HL-60/S4 treated with retinoic acid at 250 ng/mL for 4 days and 3 days (cell line): Measurements from ENCODE around the gene ZNF554.
"Not testable (repeated sequence)": the region's sequence is repeated elsewhere in the genome, so short reads cannot be mapped to it uniquely, and the experiment has no call there.

Experiments
- in situ Hi-C: fragments of 300-500 bp; cut with MboI; formaldehyde crosslinking; loops from 2 replicates; pipeline ENCODE4 v1.7.0; 2022; ENCODE audit warnings: low sequenced_read_pairs

Gene ZNF554

DNA sequence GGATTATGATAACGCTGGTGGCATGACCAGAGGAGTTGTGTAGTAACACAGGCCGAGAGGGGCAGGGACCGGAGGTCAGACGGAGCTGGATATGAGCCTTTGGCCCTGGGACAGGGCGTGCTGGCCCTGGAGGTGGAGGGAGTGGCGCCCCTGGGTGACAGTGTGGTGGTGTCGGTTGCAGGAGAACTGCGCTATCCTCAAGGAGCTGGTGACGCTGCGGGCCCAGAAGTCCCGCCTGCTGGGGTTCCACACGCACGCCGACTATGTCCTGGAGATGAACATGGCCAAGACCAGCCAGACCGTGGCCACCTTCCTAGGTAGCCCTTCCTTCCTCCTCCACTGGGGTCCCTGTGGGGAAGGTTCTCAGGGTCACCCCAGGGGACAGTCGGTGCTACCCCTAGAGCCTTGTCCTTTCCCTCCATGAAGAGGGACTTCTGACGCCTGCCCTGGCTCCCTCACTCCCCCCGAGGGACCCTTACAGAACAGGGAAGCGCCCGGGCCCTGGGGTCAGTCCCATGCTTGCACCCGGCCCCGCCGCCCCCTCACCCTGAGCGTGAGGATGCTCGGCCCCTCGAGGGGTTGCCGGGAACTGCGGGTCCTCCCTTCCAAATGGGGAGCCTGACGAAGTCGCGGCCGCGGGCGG lies 12.8 kb upstream of the ZNF554 start:
- in situ Hi-C loops = no loop called here

DNA sequence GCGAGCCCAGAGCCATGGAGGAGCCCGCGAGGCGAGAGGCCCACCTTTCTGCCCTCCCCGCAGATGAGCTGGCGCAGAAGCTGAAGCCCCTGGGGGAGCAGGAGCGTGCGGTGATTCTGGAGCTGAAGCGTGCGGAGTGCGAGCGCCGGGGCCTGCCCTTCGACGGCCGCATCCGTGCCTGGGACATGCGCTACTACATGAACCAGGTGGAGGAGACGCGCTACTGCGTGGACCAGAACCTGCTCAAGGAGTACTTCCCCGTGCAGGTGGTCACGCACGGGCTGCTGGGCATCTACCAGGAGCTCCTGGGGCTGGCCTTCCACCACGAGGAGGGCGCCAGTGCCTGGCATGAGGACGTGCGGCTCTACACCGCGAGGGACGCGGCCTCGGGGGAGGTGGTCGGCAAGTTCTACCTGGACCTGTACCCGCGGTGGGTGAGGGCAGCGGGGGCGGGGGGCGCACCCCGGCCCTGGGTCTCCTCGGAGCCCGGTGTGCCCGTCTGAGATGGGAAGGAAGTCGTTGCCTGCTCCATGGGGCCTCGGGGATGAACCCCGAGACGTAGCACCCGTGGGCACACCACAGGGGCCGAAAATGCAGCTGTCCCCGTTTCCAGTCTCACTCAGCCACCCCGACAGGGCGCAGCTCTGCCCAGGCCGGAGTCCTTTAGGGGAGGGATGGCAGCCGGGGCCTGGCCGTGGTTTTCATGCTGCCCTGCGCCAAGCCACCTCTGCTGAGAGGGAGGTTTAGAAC lies 12.1 kb upstream of the ZNF554 start:
- in situ Hi-C loops = no loop called here

DNA sequence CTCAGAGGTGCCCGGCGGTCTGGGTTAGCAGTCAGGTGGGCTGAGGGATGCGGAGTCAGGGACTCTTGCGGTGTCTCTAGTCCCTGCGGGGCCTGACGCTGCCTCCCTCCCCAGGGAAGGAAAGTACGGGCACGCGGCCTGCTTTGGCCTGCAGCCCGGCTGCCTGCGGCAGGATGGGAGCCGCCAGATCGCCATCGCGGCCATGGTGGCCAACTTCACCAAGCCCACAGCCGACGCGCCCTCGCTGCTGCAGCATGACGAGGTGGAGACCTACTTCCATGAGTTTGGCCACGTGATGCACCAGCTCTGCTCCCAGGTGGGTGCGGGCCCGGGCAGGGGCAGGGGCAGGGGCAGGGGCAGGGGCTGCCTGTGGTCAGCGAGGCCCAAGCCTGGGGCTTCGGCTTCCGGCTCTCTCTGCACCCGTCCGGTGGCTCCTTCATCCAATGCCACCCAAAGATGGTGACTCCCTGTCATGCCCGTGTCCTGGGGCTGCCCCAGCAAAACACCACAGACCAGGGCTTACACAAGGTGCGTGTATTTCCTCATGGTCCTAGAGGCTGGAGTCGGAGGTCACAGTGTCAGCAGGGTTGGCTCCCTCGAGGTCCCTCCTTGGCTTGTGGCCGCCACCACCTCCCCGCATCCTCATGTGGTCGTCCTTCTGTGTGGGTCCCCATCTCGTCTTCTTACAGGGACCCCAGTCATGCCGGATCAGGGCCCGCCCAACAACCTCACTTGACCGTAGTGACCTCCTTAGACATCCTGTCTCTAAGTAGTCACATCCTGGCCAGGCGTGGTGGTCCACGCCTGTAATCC lies 11.3 kb upstream of the ZNF554 start:
- in situ Hi-C loops = no loop called here

DNA sequence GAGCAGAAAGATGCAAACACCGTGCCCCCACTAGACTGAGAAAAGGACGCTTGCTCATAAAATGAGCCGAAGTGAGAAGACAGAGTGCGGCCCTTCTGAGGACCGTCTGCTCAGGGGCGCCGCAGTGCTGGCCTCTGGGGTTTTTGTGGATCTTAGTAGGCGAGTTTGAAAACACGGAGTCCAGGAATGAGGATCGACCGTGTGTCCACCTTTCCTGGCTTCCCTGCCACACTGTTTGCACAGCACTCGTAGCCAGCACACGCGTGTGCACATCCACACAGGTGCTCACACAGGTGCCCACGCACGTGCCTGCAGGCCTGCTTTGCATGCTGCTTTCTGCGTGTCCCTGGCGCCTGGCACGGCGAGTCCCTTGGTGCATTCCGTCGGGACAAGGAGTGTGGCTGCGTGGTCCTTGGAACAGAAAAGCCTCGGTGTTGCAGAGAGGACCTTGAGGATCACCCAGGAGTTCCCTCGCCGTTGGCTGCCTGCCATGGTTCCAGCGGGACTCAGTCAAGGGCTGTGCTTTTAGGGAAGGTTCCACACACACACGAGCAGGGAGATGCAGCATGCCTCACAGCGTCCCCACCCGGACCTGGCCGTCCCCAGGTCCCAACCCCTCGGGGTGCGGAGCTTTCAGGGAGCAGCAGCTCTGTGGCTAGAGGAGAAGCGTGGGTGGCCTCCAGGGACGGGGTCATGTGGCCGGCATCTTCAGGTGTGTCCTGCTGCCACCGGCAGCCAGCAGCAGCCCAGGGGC lies 10.1 kb upstream of the ZNF554 start:
- in situ Hi-C loops = no loop called here

DNA sequence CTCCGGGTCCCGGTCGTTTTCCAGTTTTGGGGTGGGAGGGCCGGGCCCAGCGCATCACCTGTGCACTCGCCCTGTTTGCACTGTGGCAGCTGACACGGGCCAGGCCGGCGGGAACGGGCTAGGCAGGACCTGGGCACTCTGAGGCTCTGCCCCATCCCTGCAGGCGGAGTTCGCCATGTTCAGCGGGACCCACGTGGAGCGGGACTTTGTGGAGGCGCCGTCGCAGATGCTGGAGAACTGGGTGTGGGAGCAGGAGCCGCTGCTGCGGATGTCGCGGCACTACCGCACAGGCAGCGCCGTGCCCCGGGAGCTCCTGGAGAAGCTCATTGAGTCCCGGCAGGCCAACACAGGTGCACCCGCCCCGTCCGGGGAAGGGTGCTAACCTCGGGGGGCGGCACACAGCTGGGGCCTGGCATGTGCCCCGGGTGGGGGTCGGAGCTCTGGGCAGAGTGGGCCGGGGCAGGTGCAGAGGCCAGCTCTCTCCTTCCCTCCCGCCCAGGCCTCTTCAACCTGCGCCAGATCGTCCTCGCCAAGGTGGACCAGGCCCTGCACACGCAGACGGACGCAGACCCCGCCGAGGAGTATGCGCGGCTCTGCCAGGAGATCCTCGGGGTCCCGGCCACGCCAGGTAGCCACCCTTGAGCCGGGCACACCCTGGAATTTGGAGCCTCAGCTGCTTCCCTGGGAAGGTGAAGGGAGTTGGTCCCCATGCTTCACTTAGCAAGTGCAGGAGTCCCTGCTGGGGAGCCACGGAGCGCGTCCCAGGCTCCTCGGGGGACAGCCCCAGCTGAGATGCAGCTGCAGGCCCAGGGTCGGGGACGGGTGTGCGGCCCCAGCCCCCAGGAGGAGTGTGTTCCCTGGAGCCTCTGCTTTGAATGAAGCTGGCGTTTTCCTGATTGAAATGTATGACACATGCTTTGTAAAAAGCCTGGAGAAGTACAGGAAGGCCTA lies 9.3 kb upstream of the ZNF554 start:
- in situ Hi-C loops = no loop called here

DNA sequence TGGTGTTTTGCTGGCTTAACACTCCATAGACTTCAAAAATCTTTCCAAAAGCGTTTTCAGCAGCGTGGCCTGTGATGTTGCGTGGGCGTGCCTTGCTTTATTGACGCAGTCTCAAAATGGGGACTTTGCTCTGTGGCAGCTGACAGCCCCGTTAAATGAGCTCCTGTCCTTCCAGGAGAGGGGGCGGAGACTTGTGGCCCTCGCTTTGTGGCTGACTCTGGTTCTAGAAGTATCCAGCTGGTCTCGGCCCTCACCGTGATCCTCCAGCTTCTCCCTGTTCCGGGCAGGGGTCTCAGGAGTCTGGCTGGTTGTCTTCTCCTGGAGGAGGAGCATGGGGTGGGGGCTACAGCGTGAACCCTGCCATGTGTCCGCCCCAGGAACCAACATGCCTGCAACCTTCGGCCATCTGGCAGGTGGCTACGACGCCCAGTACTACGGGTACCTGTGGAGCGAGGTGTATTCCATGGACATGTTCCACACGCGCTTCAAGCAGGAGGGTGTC lies 8.4 kb upstream of the ZNF554 start:
- in situ Hi-C loops = no loop called here

DNA sequence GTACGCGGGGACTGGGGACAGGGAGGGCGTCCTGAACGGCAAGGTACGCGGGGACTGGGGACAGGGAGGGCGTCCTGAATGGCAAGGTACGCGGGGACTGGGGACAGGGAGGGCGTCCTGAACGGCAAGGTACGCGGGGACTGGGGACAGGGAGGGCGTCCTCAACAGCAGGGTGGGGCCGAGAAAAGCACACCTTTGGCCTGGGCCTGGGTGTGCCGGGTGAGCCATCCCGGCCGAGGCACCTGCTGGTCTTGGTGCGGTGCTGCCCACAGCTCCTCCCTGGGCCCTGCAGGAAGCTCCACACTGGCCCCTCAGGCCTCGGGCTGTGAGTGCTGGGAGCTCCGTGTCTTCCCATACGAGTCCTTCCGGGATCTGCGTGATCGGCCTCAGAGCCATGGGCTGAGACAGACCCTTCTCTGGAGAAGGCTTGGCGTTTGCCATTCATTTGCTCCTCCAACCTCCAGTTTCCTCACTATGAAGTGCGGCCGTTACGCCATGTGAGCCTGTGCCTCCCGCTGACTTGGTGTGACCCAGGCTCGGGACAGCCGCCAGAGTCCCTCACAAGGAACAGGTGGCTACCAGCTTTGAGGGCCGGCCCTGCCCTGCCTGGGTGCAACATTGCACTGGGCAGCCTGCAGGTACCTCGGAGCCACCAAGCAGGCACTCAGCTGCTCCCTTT lies 7.8 kb upstream of the ZNF554 start:
- in situ Hi-C loops = no loop called here

DNA sequence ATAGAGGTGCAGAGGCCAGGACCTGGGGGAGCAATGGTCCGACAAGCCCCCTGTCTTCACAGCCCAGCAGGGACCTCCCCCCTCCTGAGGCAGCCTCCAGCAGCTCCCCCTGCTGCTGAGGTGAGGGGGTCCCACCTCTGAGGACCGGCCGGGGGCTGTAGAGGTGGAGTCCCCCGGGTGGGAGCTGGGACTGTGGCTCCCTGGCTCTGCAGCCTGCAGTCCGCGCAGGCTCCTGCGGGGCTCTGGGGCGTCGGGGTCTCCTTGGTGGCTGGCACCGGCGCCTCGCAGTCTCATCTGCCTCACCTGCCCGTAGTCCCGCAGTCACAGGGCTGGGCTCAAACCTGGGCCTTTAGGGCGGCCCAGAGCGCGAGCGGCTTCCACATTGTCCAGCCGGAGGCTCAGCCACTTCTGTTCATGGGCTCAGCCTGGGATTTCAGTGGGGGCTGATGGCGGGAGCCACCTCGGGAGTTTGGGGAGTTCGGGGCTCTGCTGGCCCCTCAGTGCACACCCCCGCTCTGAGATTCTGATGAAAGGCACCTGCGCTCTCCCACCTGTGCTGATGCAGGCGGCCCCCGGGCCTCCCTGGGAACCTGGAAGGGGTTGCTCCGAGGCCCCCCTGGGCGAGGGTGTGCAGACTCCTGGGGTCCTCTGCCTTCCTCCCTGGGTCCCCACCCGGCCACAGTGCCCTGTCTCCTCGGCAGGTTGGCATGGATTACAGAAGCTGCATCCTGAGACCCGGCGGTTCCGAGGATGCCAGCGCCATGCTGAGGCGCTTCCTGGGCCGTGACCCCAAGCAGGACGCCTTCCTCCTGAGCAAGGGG lies 7.0 kb upstream of the ZNF554 start:
- in situ Hi-C loops = no loop called here

DNA sequence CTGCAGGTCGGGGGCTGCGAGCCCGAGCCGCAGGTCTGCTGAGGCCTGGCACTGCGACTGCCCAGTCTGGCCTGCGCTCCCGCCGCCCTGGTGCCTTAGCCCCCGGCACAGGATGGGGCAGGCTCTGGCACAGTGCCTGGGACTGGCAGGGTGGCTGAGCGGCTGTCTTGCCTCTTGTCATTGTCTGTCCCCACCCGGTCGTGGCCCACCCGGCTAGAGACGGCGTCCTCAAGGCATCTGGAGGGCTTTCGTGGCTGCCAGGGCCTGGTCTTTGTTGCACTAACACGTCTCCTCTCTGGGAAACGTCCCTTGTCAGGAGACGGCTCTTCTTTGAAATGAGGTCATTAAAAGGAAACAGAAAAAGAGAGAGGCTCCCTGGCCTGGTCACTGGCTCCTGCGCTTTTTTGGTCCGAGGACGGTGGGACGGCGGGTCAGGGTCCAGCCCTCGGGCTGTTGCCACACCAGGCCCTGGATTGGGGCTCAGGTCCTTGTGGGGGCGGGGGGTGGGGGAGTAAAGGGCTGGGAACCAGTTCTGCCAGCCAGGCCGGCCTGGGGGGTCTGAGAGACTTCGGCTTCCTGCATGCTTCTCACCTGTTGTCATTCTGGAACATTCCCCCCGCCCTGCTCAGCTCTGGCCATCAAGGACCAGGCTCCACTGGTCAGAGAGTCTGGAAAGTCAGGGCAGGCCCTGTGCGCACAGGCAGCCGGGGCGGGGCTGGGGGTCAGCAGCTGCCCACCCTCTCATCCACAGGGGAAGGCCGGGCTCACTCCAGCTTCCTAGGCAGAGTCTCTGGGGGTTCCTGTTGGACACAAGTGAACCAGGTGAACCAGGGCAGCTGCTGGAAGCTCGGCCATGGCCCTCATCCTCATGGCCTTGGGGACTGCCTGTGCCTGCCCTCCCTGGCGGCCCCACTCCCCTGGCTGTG lies 6.2 kb upstream of the ZNF554 start:
- in situ Hi-C loops = no loop called here

DNA sequence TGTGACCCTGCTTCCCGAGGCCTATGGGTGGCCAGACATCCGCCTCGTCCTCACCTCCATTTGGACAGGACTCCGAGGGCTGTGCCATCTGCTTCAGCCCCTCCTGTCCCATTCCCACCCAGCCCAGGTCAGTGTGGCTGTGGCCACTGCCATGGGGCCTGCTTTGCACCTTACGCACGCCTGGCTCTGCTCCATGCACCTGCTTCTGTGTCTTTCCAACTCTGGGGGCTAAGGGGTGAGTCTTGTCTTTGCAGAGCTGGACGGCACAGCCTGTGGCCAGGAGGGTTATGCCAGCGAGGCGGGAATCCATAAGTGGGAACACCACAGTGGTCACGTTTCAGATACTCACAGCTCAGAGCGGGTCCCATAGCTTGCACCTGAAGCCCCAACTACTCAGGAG lies 5.2 kb upstream of the ZNF554 start:
- in situ Hi-C loops = no loop called here

DNA sequence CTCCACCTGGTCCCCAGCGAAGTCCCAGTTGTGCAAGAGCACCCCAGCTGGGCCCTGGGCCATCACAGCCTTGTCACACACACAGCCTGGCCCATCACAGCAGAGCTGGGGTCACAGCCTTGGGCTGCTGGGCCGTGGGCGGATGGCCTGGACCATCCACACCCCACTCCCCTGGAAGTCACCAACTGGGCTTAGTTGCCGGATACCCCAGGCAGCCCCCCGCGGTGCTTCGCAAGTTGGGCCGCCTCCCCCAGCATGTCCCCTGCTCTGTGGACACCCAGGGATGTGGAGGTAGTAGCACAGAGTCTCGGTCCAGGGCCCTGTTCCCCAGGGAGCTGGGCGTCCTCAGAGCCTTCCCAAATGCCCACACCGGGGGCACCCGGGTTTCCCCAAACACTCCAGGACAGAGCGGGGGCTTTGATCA lies 4.5 kb upstream of the ZNF554 start:
- in situ Hi-C loops = no loop called here

DNA sequence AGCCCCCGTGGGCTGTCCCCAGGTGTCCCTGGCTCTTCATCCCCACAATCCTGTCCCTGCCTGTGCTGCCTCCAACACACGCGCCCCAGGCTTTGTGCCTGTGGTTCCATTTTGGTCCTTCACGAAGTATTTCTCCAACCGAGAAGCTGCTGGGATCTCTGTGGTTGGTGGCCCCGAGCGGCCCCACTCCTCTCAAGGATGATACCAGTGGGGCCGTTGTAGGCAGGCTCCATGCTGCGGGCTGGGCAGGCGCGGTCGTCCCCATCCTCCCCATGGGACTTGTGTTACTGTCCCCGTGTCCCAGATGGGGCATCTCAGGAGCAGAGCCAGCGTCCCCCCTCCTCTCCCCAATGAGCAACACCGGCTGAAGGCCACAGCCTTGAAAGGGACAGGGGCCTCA lies 3.7 kb upstream of the ZNF554 start:
- in situ Hi-C loops = no loop called here

DNA sequence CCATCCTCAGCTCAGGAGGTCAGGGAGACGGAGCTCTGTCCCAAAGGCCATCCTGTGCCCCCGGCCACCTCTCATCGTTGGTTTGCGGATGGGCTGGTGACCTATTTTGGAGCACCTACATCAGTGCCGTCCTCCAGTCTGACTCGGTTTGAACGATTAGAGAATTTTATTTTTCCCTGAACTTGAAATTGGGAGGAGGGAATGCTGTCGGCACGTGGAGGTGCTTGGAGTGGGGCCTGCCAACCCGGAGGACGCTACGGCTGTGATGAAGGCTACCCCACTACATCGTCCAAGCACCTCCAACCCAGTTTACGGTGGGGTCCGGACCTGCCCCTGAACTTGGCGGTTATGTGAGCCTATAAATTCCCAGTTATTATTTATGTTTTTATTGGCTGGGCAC lies 3.0 kb upstream of the ZNF554 start:
- in situ Hi-C loops = no loop called here

DNA sequence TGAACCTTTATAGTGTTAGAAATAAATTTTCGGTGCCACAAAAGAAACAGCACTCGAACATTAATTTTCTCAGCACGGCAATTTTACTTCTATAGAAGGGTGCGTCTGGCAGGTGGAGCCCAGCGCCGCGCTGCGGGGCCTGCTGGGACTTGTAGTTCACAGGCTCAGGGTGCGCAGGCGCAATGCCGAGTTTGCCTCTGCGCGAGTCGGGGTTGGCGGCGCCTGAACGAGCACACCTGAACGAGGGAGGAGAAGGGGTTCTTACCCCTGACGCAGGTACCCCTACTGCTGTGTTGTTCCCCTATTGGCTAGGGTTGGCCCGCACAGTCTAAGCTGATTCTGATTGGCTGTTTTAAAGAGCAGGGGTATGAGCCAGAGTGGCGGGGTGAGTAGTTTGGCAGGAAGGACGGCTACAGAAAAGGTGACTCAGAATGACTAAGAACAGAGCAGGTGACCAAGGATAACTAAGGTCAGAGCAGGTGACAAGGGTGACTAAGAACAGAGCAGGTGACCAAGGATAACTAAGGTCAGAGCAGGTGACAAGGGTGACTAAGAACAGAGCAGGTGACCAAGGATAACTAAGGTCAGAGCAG lies 2.3 kb upstream of the ZNF554 start:
- in situ Hi-C loops = not testable (repeated sequence)

DNA sequence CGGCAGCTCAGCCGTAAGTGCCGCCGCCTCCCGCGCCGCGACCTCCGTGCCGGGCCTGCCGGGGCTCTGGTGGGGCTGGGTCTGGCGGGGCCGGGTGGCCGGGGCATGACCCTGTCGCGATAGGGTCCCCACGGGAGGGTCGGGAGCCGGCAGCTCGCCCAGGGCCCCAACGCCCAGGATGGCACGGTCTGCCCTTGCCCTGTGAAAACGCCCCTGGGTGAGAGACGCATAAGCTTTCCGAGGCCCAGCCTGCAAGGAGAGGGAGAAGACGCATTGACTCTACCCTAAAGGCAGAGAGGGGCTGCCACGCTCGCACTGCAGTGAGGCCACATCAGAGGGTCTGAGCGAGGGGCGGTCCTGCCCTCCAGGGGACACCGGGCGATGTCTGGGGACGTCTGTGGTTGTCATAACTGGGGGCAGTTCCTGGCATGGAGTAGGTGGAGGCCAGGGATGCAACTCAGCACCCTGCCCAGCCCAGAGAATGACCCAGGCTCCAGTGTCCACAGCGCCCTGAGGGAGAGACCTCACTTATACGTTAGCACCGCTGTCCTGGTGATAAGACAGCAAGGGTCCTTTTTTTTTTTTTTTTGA lies 539 bp downstream of the ZNF554 start:
- in situ Hi-C loops = no loop called here

DNA sequence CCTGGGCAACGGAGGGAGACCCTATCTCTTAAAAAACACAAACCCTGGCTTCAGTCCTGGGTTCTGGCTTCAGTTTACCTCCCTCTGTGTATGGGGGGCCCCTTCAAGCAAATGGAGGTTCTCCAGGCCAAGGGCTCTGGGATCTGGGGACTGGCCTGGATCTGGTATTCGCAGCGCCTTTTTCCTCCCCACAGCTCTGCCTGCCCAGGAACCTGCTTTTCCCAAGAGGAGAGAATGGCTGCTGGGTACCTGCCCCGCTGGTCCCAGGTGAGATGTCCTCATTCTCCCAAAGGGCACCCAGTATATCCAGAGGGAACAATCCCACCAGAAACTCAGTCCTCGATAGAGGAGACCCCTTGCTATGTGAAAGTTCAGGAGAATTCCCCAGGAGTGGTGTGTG lies 3.2 kb downstream of the ZNF554 start:
- in situ Hi-C loops = no loop called here

DNA sequence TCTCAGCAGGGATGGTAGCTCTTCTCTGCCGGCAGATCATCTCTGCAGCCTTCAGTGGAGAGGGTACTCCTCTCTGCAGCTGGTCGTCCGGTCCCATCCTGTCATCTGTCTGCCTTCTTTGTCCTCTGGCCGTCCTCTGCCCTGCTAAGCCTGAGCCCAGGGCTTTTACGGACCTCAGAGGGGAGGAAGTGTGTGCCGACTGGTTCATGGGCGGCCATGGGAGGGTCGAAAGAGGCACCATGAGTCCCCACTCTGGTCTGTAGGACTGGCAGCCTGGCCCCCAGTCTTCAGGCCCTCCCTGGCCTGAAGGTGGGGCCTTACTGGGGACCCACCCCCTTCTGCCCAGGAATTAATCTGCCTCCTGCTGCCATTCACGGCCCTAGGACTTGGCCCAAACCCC lies 4.0 kb downstream of the ZNF554 start:
- in situ Hi-C loops = no loop called here
